Adipocyte (in vitro differentiated cells): ENCODE measurements around the gene NSMCE4A.
"Not testable (repeated sequence)": the region's sequence is repeated elsewhere in the genome, so short reads cannot be mapped to it uniquely, and the experiment has no call there.

ENCODE experiments used
- DNase-seq: peaks from one replicate; pipeline ENCODE4 v3.0.0-alpha.2; 2015; ENCODE audit warnings: low read depth
- H3K27me3 ChIP-seq: replicated peaks from 2 replicates; pipeline ENCODE4 v1.7.0; 2013; ENCODE audit warnings: mild to moderate bottlenecking, low read length, moderate library complexity; ENCODE audit not compliant: control insufficient read depth, insufficient read depth
- H3K36me3 ChIP-seq: 2 replicates; pipeline ENCODE4 v1.7.0; 2013; ENCODE audit warnings: low read length, mild to moderate bottlenecking, moderate library complexity; ENCODE audit not compliant: control insufficient read depth, insufficient read depth, severe bottlenecking
- H3K4me1 ChIP-seq: 2 replicates; pipeline ENCODE4 v1.7.0; 2013; ENCODE audit warnings: mild to moderate bottlenecking, low read length, moderate library complexity; ENCODE audit not compliant: control insufficient read depth, insufficient read depth
- H3K4me3 ChIP-seq: 2 replicates; pipeline ENCODE4 v1.7.0; 2013; ENCODE audit warnings: mild to moderate bottlenecking, low read length, moderate library complexity
- H3K9ac ChIP-seq: 2 replicates; pipeline ENCODE4 v1.7.0; 2013; ENCODE audit warnings: mild to moderate bottlenecking, low read length, moderate library complexity
- H3K9me3 ChIP-seq: 2 replicates; pipeline ENCODE4 v1.7.0; 2013; ENCODE audit warnings: mild to moderate bottlenecking, low read length, moderate library complexity; ENCODE audit not compliant: control insufficient read depth

Gene NSMCE4A, protein sequence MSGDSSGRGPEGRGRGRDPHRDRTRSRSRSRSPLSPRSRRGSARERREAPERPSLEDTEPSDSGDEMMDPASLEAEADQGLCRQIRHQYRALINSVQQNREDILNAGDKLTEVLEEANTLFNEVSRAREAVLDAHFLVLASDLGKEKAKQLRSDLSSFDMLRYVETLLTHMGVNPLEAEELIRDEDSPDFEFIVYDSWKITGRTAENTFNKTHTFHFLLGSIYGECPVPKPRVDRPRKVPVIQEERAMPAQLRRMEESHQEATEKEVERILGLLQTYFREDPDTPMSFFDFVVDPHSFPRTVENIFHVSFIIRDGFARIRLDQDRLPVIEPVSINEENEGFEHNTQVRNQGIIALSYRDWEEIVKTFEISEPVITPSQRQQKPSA

GRCh38 chr10:121974535-121975294 lies at the start of gene NSMCE4A:
Gene NSMCE4A, minus strand, starts transcription at chr10:121975217. Its CDS starts 52 bp downstream, at chr10:121975165.
- no peaks in the 10 kb centered on the region for H3K9me3 ChIP-seq
- peak within 1 kb of the TSS; percentile 85 for H3K4me3 ChIP-seq
- peaks cover 4% of the 10 kb centered on the region for H3K36me3 ChIP-seq
- H3K9ac ChIP-seq: peak within 1 kb of the TSS; percentile 93
- DNase-seq: peak; percentile 91
- no peaks in the 10 kb centered on the region for H3K27me3 ChIP-seq
- H3K4me1 ChIP-seq: peaks cover 8% of the 10 kb centered on the region

DNA sequence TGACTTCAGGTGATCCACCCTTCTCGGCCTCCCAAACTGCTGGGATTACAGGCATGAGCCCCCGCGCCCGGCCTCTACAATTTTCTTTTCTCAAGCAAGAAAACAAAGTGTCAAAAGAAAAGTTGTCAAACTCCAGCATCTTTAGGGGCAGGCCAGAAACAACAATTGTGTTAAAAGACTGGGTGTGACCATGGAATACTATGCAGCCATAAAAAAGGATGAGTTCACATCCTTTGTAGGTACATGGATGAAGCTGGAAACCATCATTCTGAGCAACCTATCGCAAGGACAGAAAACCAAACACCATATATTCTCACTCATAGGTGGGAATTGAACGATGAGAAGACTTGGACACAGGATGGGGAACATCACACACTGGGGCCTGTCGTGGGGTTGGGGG lies 48.2 kb upstream of the NSMCE4A start:
- not testable (repeated sequence) for H3K9me3 ChIP-seq, H3K36me3 ChIP-seq, H3K9ac ChIP-seq, H3K27me3 ChIP-seq, H3K4me1 ChIP-seq, DNase-seq, H3K4me3 ChIP-seq

DNA sequence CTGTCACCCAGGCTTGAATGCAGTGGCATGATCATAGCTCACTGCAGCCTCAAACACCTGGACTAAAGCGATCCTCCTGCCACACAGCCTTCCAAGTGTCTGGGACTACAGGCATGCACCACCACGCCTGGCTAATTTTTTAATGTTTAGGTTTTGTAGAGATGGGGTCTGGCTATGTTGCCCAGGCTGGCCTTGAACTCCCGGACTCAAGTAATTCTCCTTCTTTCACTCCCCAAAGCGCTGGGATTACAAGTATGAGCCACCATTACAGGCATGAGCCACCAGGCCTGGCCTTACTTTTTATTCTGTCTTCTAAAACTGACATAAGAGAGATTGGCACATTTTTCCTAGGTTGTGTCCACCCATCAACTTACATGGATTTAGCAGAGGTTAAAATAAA lies 47.3 kb upstream of the NSMCE4A start:
- H3K27me3 ChIP-seq: peaks cover 3% of the 10 kb centered on the region
- no peaks in the 10 kb centered on the region for H3K9me3 ChIP-seq
- H3K4me1 ChIP-seq: peaks cover 8% of the 10 kb centered on the region
- no peak overlapping the region for H3K9ac ChIP-seq
- no peak for DNase-seq
- no peaks in the 10 kb centered on the region for H3K36me3 ChIP-seq
- H3K4me3 ChIP-seq: no peak overlapping the region

GRCh38 chr10:122021828-122022227 lies 46.8 kb upstream of the NSMCE4A start:
- H3K9ac ChIP-seq: no peak overlapping the region
- no peak overlapping the region for H3K4me3 ChIP-seq

DNA sequence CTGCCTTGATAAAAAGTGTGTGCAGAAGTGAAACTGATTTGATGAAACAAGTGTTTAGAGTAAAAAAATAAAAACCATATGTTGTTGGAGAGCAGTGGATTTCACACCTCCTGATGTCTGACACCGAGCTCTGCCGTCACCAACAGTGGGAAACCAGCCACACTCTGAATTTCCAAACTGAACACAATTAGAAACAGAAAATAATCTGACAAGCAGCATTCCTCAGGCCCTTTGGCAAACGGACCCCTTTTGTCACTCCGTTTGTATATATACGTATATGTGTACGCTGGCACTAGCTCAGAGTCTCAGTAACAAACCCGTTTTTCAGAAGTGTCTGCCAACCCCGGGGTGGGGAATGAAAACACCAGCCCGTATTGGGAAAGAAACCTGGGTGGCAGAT lies 46.4 kb upstream of the NSMCE4A start:
- H3K4me1 ChIP-seq: peaks cover 8% of the 10 kb centered on the region
- H3K9me3 ChIP-seq: no peaks in the 10 kb centered on the region
- H3K4me3 ChIP-seq: peak overlapping the region; percentile 49
- no peak overlapping the region for H3K9ac ChIP-seq
- peak; percentile 37 for DNase-seq
- H3K27me3 ChIP-seq: peaks cover 8% of the 10 kb centered on the region
- H3K36me3 ChIP-seq: no peaks in the 10 kb centered on the region

More at GRCh38 chr10:122021828-122022227, 46.8 kb upstream of the NSMCE4A start:
- Histone ChIP-seq H3K36me3 (no peaks in the 10 kb centered on the region), H3K4me1 (peaks cover 8% of the 10 kb centered on the region), H3K27me3 (peaks cover 8% of the 10 kb centered on the region), H3K9me3 (no peaks in the 10 kb centered on the region)
- DNase-seq: no peak

- Histone ChIP-seq H3K4me1 (peaks cover 8% of the 10 kb centered on the region), H3K27me3 (peaks cover 8% of the 10 kb centered on the region), H3K9ac (no peak overlapping the region), H3K36me3 (no peaks in the 10 kb centered on the region), H3K4me3 (no peak overlapping the region), H3K9me3 (no peaks in the 10 kb centered on the region)
- DNase-seq: no peak
These were observed 45.2 kb upstream of the NSMCE4A start for GRCh38 chr10:122020226-122020625.

- Histone ChIP-seq H3K4me3 (no peak overlapping the region), H3K9ac (no peak overlapping the region), H3K36me3 (no peaks in the 10 kb centered on the region), H3K4me1 (peaks cover 8% of the 10 kb centered on the region), H3K27me3 (peaks cover 8% of the 10 kb centered on the region), H3K9me3 (no peaks in the 10 kb centered on the region)
- DNase-seq: no peak
These were observed 44.5 kb upstream of the NSMCE4A start for GRCh38 chr10:122019414-122019975.

GRCh38 chr10:122018951-122019413 lies 44.0 kb upstream of the NSMCE4A start:
- H3K4me3 ChIP-seq: no peak overlapping the region
- no peak for DNase-seq
- no peak overlapping the region for H3K9ac ChIP-seq
- H3K9me3 ChIP-seq: no peaks in the 10 kb centered on the region
- H3K27me3 ChIP-seq: peaks cover 8% of the 10 kb centered on the region
- H3K36me3 ChIP-seq: no peaks in the 10 kb centered on the region
- peaks cover 8% of the 10 kb centered on the region for H3K4me1 ChIP-seq

GRCh38 chr10:122018491-122018890 lies 43.5 kb upstream of the NSMCE4A start:
- no peaks in the 10 kb centered on the region for H3K9me3 ChIP-seq
- H3K27me3 ChIP-seq: peaks cover 8% of the 10 kb centered on the region
- no peak overlapping the region for H3K4me3 ChIP-seq
- H3K36me3 ChIP-seq: no peaks in the 10 kb centered on the region
- no peak for DNase-seq
- no peak overlapping the region for H3K9ac ChIP-seq
- H3K4me1 ChIP-seq: peaks cover 8% of the 10 kb centered on the region

- not testable (repeated sequence) for H3K4me1 ChIP-seq, H3K4me3 ChIP-seq, H3K9me3 ChIP-seq, H3K9ac ChIP-seq, H3K36me3 ChIP-seq, H3K27me3 ChIP-seq, DNase-seq
These were observed 42.9 kb upstream of the NSMCE4A start for GRCh38 chr10:122017926-122018325.

DNA sequence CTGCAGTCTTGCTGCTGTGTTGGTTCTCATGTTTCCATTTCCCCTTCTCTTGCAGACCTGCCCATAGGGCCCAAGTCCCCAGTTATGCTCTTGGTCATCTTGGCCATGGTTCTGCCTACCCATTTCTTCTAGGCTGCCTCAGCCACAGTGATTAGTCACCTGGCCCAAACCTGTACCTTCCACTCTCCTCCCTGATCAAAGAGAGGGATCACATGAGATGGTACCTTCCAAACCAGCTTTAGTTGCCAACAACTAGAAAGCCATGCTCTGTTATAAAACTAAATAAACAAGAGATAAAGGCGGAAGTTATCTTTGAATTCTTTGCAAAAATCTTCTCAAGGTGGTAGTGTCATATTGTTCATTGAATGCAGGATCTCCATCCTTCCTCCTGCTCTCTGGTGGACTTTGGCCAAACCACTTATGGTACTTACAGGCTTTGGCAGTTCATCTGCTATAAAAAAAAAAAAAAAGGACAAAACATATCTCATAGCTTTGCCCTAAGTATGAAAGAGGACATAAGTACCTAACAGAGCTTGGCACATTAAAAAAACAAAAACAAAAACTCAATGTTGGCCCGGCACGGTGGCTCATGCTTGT lies 39.7 kb upstream of the NSMCE4A start:
- DNase-seq: no peak
- Histone ChIP-seq H3K9me3 (peaks cover 5% of the 10 kb centered on the region), H3K27me3 (peaks cover 8% of the 10 kb centered on the region), H3K4me1 (peaks cover 6% of the 10 kb centered on the region), H3K4me3 (no peak overlapping the region), H3K36me3 (no peaks in the 10 kb centered on the region), H3K9ac (no peak overlapping the region)
